Measurements from ENCODE around the gene CYP4X1.
"Not testable (repeated sequence)": the region's sequence is repeated elsewhere in the genome, so short reads cannot be mapped to it uniquely, and the experiment has no call there.

CYP4X1 gene

GRCh38 chr1:47006437-47006836 is 17.0 kb upstream of the CYP4X1 start:
- not testable (repeated sequence) for H2BK15ac ChIP-seq (ENCODE audit: low read depth, poor library complexity, severe bottlenecking); H3K4me2 ChIP-seq (ENCODE audit: low read length, poor library complexity, severe bottlenecking); H3K27me3 ChIP-seq (ENCODE audit: control insufficient read depth in 1 of 2, insufficient read depth in 1 of 2, low read length in 2 of 2); H3K23ac ChIP-seq (ENCODE audit: low read length in 2 of 2); H3K14ac ChIP-seq (ENCODE audit: low read length in 2 of 2); H2AFZ ChIP-seq (ENCODE audit: low read depth, low read length); H3K18ac ChIP-seq (ENCODE audit: low read depth in 1 of 2, low read length in 2 of 2); H3K4me1 ChIP-seq (ENCODE audit: control insufficient read depth, insufficient read depth, low read depth, low read length); H3K9ac ChIP-seq (ENCODE audit: low read length); H3K9me3 ChIP-seq (ENCODE audit: control insufficient read depth, low read length); H3K36me3 ChIP-seq (ENCODE audit: control insufficient read depth in 1 of 2, insufficient read depth in 2 of 2, low read depth in 1 of 2, low read length in 2 of 2); H2AK5ac ChIP-seq (ENCODE audit: low read length, severe bottlenecking); H2BK120ac ChIP-seq (ENCODE audit: low read depth, low read length); H3K79me1 ChIP-seq (replicated peaks; ENCODE audit: low read length, poor library complexity, severe bottlenecking); DNase-seq; H3K4ac ChIP-seq (ENCODE audit: low read depth in 1 of 2, low read length in 2 of 2); H2BK12ac ChIP-seq (ENCODE audit: low read length in 2 of 2); H3K27ac ChIP-seq (ENCODE audit: low read length, poor library complexity, severe bottlenecking); H4K8ac ChIP-seq (ENCODE audit: low read length); H2BK5ac ChIP-seq (ENCODE audit: low read depth, low read length, poor library complexity, severe bottlenecking); H4K91ac ChIP-seq (ENCODE audit: low read length); H3K4me3 ChIP-seq (ENCODE audit: insufficient read depth in 1 of 2, low read depth in 1 of 2, low read length in 2 of 2)
- 86% methylated on average over 8 of the region's 9 CpGs for WGBS

- Histone ChIP-seq H2BK15ac (ENCODE audit: low read depth, poor library complexity, severe bottlenecking) (no peak overlapping the region), H3K79me1 (replicated peaks; ENCODE audit: low read length, poor library complexity, severe bottlenecking) (no peaks in the 10 kb centered on the region), H2BK12ac (ENCODE audit: low read length in 2 of 2) (no peak overlapping the region), H3K9me3 (ENCODE audit: control insufficient read depth, low read length) (no peaks in the 10 kb centered on the region), H3K27ac (ENCODE audit: low read length, poor library complexity, severe bottlenecking) (no peak overlapping the region), H3K23ac (ENCODE audit: low read length in 2 of 2) (no peak overlapping the region), H2AK5ac (ENCODE audit: low read length, severe bottlenecking) (no peak overlapping the region), H3K14ac (ENCODE audit: low read length in 2 of 2) (no peak overlapping the region), H2BK120ac (ENCODE audit: low read depth, low read length) (no peak overlapping the region), H3K18ac (ENCODE audit: low read depth in 1 of 2, low read length in 2 of 2) (no peak overlapping the region), H3K4me2 (ENCODE audit: low read length, poor library complexity, severe bottlenecking) (no peak overlapping the region), H3K27me3 (ENCODE audit: control insufficient read depth in 1 of 2, insufficient read depth in 1 of 2, low read length in 2 of 2) (no peaks in the 10 kb centered on the region), H3K36me3 (ENCODE audit: control insufficient read depth in 1 of 2, insufficient read depth in 2 of 2, low read depth in 1 of 2, low read length in 2 of 2) (no peaks in the 10 kb centered on the region), H3K9ac (ENCODE audit: low read length) (no peak overlapping the region), H3K4me1 (ENCODE audit: control insufficient read depth, insufficient read depth, low read depth, low read length) (no peaks in the 10 kb centered on the region), H4K8ac (ENCODE audit: low read length) (no peak overlapping the region), H2AFZ (ENCODE audit: low read depth, low read length) (no peak overlapping the region), H4K91ac (ENCODE audit: low read length) (no peak overlapping the region), H3K4me3 (ENCODE audit: insufficient read depth in 1 of 2, low read depth in 1 of 2, low read length in 2 of 2) (no peak overlapping the region), H3K4ac (ENCODE audit: low read depth in 1 of 2, low read length in 2 of 2) (no peak overlapping the region), H2BK5ac (ENCODE audit: low read depth, low read length, poor library complexity, severe bottlenecking) (no peak overlapping the region)
- DNase-seq: no peak
- 45% methylated on average over 2 of the region's 2 CpGs for WGBS
Observed at GRCh38 chr1:47013293-47013692, 10.2 kb upstream of the CYP4X1 start.

- no peak overlapping the region for H3K14ac ChIP-seq (ENCODE audit: low read length in 2 of 2)
- no peak for DNase-seq
- H2BK15ac ChIP-seq (ENCODE audit: low read depth, poor library complexity, severe bottlenecking): no peak overlapping the region
- no peak overlapping the region for H3K4me2 ChIP-seq (ENCODE audit: low read length, poor library complexity, severe bottlenecking)
- no peak overlapping the region for H2BK5ac ChIP-seq (ENCODE audit: low read depth, low read length, poor library complexity, severe bottlenecking)
- no peaks in the 10 kb centered on the region for H3K9me3 ChIP-seq (ENCODE audit: control insufficient read depth, low read length)
- H4K91ac ChIP-seq (ENCODE audit: low read length): no peak overlapping the region
- no peak overlapping the region for H3K18ac ChIP-seq (ENCODE audit: low read depth in 1 of 2, low read length in 2 of 2)
- H3K4me3 ChIP-seq (ENCODE audit: insufficient read depth in 1 of 2, low read depth in 1 of 2, low read length in 2 of 2): no peak overlapping the region
- no peak overlapping the region for H2BK12ac ChIP-seq (ENCODE audit: low read length in 2 of 2)
- H3K23ac ChIP-seq (ENCODE audit: low read length in 2 of 2): no peak overlapping the region
- WGBS: 64% methylated on average over 1 of the region's 2 CpGs
- peaks cover 6% of the 10 kb centered on the region for H3K4me1 ChIP-seq (ENCODE audit: control insufficient read depth, insufficient read depth, low read depth, low read length)
- no peak overlapping the region for H3K9ac ChIP-seq (ENCODE audit: low read length)
- no peaks in the 10 kb centered on the region for H3K36me3 ChIP-seq (ENCODE audit: control insufficient read depth in 1 of 2, insufficient read depth in 2 of 2, low read depth in 1 of 2, low read length in 2 of 2)
- no peak overlapping the region for H3K27ac ChIP-seq (ENCODE audit: low read length, poor library complexity, severe bottlenecking)
- H2AFZ ChIP-seq (ENCODE audit: low read depth, low read length): no peak overlapping the region
- H2BK120ac ChIP-seq (ENCODE audit: low read depth, low read length): no peak overlapping the region
- no peak overlapping the region for H4K8ac ChIP-seq (ENCODE audit: low read length)
- H2AK5ac ChIP-seq (ENCODE audit: low read length, severe bottlenecking): no peak overlapping the region
- H3K4ac ChIP-seq (ENCODE audit: low read depth in 1 of 2, low read length in 2 of 2): no peak overlapping the region
- H3K79me1 ChIP-seq (replicated peaks; ENCODE audit: low read length, poor library complexity, severe bottlenecking): no peaks in the 10 kb centered on the region
- peaks cover 8 to 27% of the 10 kb centered on the region in 2 experiments for H3K27me3 ChIP-seq (ENCODE audit: control insufficient read depth in 1 of 2, insufficient read depth in 1 of 2, low read length in 2 of 2)
Observed at GRCh38 chr1:47021070-47021469, 2.4 kb upstream of the CYP4X1 start.

- peak overlapping the region; percentile 51 for H3K4me2 ChIP-seq (ENCODE audit: low read length, poor library complexity, severe bottlenecking)
- no peak overlapping the region for H4K91ac ChIP-seq (ENCODE audit: low read length)
- H2BK120ac ChIP-seq (ENCODE audit: low read depth, low read length): no peak overlapping the region
- H3K9ac ChIP-seq (ENCODE audit: low read length): no peak overlapping the region
- peak overlapping the region in 1 of 2 experiments; percentile 72 for H3K4me3 ChIP-seq (ENCODE audit: insufficient read depth in 1 of 2, low read depth in 1 of 2, low read length in 2 of 2)
- H3K14ac ChIP-seq (ENCODE audit: low read length in 2 of 2): no peak overlapping the region
- H3K9me3 ChIP-seq (ENCODE audit: control insufficient read depth, low read length): no peaks in the 10 kb centered on the region
- WGBS: 13% methylated on average over 3 of the region's 8 CpGs
- H2AFZ ChIP-seq (ENCODE audit: low read depth, low read length): no peak overlapping the region
- H2BK15ac ChIP-seq (ENCODE audit: low read depth, poor library complexity, severe bottlenecking): no peak overlapping the region
- no peak overlapping the region for H2AK5ac ChIP-seq (ENCODE audit: low read length, severe bottlenecking)
- no peak overlapping the region for H4K8ac ChIP-seq (ENCODE audit: low read length)
- H2BK12ac ChIP-seq (ENCODE audit: low read length in 2 of 2): no peak overlapping the region
- H3K4me1 ChIP-seq (ENCODE audit: control insufficient read depth, insufficient read depth, low read depth, low read length): peaks cover 6% of the 10 kb centered on the region
- no peak overlapping the region for H3K4ac ChIP-seq (ENCODE audit: low read depth in 1 of 2, low read length in 2 of 2)
- H3K18ac ChIP-seq (ENCODE audit: low read depth in 1 of 2, low read length in 2 of 2): no peak overlapping the region
- no peak overlapping the region for H3K23ac ChIP-seq (ENCODE audit: low read length in 2 of 2)
- no peaks in the 10 kb centered on the region for H3K36me3 ChIP-seq (ENCODE audit: control insufficient read depth in 1 of 2, insufficient read depth in 2 of 2, low read depth in 1 of 2, low read length in 2 of 2)
- H3K27me3 ChIP-seq (ENCODE audit: control insufficient read depth in 1 of 2, insufficient read depth in 1 of 2, low read length in 2 of 2): peaks cover 8 to 27% of the 10 kb centered on the region in 2 experiments
- no peak for DNase-seq
- no peak overlapping the region for H3K27ac ChIP-seq (ENCODE audit: low read length, poor library complexity, severe bottlenecking)
- H2BK5ac ChIP-seq (ENCODE audit: low read depth, low read length, poor library complexity, severe bottlenecking): no peak overlapping the region
- no peaks in the 10 kb centered on the region for H3K79me1 ChIP-seq (replicated peaks; ENCODE audit: low read length, poor library complexity, severe bottlenecking)
Observed at GRCh38 chr1:47024141-47024801, 802 bp downstream of the CYP4X1 start.
